Omental fat pad (tissue), 4 donors: Measurements from ENCODE around the gene TTC34. TPM values are rescaled to one million over a fixed set of nuclear protein-coding genes. Genes with fewer than 3 reads are reported as not detected.

Source experiments
- ATAC-seq: fragments of 150-250 bp; one replicate; pipeline ENCODE4 v1.9.1; 2016; ENCODE audit warnings: mild to moderate bottlenecking, moderate library complexity; ENCODE audit not compliant: low FRiP score
- DNase-seq: peaks from one replicate; pipeline ENCODE4 v3.0.0-alpha.2; 2019; ENCODE audit warnings: low spot score
- total RNA-seq, 4 donors: library from RNA; depleted of rRNA; stranded (reverse); fragments of >200 nt; gene quantifications; one replicate each; pipeline ENCODE4 v1.1.0, GENCODE V29; 2016
- TF ChIP-seq, protein P1 (sequence below), 3 donors: fragments of 450-650 bp; IDR thresholded peaks; one replicate each; pipeline ENCODE4 v1.5.1; 2016 to 2017; ENCODE audit warnings: antibody characterized with exemption in 3 of 3, mild to moderate bottlenecking in 3 of 3, moderate library complexity in 2 of 3

Gene TTC34
- total RNA-seq, 4 donors from 2014 or later: 0.12 to 0.95 (median 0.26) TPM

DNA sequence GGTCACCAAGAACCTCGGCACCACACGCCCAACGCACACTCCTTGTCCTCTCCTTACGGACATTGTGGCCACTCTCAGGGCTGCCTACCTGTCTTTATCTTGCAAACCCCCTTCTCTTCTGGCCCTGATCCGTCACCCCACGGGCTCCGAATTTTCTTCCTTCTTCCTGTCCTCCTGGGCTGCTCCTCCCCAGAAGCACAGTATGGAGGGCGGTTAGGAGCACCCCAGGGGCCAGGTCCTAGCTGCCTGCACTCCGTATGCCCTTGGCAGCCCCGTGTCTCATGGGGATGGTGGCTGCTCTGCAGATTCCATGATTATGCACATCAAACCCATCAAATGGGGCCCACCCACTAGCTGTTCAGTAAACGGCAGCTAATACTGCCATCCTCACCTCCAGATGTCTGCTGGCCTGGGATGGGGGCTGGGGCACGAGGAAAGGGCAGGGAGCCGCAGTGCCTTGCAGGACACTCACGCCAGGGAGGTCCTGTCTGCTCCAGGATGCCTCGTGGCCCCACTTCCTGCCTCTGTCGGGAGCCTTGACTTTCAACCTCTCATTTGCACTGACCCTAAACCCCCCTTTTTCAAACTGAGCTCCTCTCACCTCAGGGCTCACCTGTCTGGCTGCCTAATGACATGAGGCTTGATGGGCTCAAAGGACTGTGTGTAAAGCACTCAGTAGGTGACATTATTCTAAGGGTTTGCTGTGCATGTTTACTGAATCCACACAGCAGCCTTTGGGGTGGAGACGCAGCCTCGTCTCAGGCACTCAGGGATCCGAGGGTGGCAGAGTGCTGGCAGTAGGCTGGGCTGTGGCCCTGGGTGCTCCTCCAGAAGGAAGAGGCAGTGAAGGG, 4.4 kb downstream of the TTC34 start:
- ATAC-seq: no peak
- TF ChIP-seq, protein P1, sequence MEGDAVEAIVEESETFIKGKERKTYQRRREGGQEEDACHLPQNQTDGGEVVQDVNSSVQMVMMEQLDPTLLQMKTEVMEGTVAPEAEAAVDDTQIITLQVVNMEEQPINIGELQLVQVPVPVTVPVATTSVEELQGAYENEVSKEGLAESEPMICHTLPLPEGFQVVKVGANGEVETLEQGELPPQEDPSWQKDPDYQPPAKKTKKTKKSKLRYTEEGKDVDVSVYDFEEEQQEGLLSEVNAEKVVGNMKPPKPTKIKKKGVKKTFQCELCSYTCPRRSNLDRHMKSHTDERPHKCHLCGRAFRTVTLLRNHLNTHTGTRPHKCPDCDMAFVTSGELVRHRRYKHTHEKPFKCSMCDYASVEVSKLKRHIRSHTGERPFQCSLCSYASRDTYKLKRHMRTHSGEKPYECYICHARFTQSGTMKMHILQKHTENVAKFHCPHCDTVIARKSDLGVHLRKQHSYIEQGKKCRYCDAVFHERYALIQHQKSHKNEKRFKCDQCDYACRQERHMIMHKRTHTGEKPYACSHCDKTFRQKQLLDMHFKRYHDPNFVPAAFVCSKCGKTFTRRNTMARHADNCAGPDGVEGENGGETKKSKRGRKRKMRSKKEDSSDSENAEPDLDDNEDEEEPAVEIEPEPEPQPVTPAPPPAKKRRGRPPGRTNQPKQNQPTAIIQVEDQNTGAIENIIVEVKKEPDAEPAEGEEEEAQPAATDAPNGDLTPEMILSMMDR (IDR thresholded peaks at IDR 0.05): no peak
- no peak for DNase-seq

DNA sequence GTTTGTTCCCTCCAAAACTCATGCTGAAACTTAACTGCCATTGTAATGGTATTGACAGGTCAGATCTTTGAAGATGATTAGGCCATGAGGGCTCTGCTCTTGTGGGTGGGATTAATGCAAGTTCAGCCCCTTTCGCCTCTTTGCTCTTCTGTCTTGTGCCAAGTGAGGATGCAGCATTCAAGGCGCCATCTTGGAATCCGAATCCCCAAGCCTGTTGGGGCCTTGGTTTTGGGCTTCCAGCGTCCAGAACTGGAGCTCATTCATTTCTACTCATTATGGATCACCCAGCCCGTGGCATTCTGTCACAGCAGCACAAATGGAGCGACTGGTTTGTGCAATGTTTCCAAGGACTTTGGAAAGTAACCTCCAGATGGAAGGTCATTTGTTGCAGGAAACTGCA, 5.6 kb downstream of the TTC34 start:
- ATAC-seq (no peak), DNase-seq (no peak)
- TF ChIP-seq, protein P1 (IDR thresholded peaks at IDR 0.05): no peak

DNA sequence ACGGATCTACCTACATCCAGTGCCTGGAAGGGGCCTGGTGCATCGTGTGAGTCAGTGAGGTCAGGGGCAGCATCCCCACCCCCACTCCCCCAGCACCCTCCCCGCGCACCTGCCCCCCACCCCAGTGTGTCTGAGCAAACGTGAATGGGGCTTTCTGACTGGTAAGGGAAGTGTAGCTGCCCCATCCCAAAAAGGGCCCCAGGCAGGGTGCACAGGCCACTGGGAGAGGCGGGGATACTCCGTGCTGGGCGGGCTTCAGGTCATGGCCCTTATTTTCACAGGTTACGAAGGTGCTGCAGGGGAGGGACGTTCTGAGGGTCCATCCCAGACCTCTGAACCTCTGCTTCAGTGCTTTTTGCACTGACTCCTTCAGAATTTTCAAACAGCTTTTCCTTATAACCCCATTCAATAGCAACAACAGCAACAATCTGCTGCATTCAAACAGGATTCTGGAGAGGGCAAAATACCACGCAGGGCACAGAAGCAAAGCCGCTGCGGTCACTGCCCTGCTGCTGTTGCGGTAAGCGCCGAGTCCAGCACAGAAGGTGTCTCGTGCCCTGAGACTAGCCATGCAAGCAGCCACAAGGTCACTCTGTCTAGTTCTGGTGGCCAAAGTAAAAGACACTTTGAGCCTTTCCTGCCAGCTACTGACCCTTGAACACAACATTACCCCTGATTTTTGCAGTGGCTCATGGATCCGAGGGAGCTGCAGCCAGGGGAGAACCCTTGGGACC, 10.3 kb downstream of the TTC34 start:
- ATAC-seq: no peak
- TF ChIP-seq, protein P1 (IDR thresholded peaks at IDR 0.05): no peak
- no peak for DNase-seq

DNA sequence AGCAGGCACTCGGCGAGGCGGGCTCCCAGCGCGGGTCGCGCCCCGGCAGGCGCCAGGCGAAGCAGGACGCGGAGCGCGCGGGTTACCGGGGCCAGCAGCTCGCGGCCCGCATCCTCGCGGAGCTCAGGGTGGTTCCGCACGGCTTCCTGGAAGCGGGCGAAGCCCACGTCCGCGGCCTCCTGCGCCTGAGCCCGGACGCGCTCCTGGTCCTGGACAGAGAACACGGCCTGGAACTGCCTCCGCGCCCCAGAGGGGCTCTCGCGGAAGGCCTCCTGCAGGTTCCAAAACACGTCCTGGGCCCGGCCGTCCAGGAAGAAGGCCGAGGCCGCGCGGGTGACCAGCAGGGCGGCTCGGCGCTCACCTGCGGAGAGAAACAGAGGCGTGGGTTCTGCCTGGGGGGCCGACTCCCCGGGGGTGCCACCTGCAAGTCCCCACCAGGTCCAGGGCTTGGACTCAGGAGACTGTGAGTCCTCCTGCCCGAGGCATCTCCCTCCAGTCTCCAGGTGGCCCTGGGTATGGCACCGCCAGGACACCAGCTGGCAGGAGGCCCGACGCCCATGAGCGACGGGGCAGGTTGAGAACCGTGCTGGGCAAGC, 11.4 kb downstream of the TTC34 start:
- ATAC-seq (no peak), DNase-seq (no peak)
- TF ChIP-seq, protein P1 (IDR thresholded peaks at IDR 0.05): no peak

DNA sequence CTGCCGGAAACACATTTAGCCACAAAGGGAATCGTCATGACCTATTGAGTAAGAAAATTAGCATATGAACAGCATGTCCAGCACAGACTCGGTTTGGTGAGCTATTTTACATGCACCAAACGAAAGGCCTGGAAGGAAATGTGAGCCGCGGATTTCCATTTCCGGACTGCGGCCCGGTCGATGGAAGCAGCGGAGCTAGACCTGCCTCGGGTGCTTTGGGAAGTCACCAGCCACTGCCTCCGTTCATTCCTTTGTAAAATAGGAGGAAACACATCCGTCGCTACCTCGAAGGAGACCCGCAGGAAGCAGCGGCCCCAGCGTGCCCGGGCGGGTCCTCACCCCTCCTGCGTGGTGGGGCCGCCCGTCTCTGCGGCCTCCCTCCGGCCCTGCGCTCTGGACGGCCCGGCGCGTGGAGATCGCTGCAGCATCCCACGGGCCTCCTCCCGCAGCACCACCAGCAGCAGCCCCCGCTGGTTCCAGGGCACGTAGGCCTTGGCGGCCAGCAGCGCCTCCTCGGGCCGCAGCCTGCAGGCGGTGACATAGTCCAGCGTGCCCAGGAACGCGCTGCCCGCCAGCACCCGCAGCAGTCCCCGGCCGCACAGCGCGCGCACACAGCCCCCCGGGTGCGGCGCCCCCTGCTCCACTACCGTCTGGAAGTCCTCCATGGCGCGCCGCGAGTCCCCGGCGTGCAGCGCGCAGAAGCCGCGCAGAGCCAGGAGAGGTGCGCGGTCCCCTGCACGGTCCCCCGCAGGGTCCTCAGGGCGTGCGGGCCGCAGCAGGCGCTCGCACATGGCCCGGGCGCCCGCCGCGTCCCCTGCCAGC, 12.1 kb downstream of the TTC34 start:
- no peak for DNase-seq
- ATAC-seq: no peak
- TF ChIP-seq, protein P1 (IDR thresholded peaks at IDR 0.05): no peak

DNA sequence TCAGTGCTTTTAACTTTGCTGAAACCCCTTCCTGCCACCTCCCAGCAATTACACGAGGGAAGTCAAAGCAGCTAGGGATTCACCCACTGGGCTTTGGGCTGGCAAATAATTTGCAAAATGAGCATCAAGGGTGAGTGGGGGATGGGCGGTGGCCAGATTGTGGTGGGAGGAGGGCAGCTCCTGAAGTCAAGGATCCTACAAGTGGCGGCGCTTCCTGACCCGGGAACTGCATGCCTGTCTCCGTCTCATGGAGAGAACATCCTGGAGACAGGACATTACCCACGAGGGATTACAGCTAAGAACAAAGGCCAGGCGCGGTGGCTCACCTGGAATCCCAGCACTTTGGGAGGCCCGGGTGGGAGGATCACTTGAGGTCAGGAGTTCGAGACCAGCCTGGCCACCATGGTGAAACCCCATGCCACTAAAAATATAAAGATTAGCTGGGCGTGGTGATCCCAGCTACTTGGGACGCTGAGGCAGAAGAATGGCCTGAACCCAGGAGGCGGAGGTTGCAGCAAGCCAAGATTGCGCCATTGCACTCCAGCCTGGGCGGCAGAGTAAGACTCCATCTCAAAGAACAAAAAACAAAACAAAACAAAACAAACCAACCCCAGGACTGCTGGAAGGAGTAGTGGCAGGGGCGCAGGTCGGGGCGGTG, 12.9 kb downstream of the TTC34 start:
- TF ChIP-seq, protein P1 (IDR thresholded peaks at IDR 0.05): no peak
- DNase-seq: no peak
- ATAC-seq: no peak
